NAMALWA (cell line): ENCODE data around the gene PLEKHO1.
A peak's percentile ranks its signal among the peaks of the same experiment; 100 is the strongest.

Experiments
- DNase-seq: peaks from one replicate; pipeline ENCODE4 v3.0.0-alpha.2; 2015; ENCODE audit warnings: low spot score

PLEKHO1 gene

DNA sequence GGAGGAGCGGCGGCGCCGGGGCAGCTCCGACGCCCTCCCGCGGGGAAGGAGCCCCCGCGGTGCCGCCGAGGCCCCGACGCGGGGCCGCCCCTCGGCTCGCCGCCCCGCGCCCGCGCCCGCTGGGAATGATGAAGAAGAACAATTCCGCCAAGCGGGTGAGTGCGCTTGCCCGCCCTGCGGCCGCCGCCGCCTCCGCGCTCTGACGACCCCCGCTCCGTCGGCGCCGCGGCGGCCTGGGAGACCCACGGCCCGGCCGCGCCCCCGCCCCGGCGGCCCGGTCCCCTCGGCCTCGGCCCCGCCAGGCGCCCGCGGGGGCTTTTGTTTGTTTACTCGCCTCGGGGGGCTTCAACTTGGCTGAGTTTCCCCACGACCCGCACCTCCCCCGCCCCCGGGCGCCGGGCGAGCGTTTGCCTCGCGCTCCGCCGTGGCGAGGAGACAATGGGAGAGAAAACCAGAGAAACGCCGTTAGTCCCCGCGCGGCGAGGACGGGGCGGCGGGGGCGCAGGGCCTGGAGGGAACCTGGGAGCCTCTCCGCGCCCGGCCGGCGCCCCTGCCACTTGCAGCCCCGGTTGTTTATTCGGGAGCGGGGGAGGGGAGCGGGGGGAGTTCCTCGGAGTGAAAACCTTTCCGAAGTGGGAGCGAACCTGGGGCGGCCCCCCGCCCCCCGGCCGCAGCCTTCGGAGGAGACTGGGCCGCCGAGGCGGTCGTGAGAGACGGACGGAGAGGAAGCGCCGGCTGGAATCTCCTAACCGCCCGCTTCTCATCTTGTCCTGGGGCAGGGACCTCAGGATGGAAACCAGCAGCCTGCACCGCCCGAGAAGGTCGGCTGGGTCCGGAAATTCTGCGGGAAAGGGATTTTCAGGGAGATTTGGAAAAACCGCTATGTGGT, 661 bp downstream of the PLEKHO1 start:
- DNase-seq = peak; percentile 33

GRCh38 chr1:150151291-150152181, 1.8 kb downstream of the PLEKHO1 start:
- peak; percentile 44 for DNase-seq

DNA sequence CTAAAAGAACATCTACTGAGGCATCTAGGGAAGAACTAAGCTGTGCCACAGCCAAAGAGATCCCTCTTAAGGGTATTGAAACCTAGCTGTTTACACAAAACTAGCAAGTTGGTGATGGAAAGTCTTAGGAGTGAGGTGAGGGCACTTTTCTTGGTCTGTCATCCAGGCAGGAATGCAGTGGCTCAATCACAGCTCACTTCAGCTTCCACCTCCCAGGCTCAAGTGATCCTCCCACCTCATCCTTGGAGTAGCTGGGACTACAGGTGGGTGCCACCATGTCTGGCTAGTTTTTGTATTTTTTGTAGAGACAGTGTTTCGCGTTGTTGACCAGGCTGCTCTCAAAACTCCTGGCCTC, 2.4 kb downstream of the PLEKHO1 start:
- peak; percentile 32 for DNase-seq

GRCh38 chr1:150152772-150153456, 3.2 kb downstream of the PLEKHO1 start:
- no peak for DNase-seq

DNA sequence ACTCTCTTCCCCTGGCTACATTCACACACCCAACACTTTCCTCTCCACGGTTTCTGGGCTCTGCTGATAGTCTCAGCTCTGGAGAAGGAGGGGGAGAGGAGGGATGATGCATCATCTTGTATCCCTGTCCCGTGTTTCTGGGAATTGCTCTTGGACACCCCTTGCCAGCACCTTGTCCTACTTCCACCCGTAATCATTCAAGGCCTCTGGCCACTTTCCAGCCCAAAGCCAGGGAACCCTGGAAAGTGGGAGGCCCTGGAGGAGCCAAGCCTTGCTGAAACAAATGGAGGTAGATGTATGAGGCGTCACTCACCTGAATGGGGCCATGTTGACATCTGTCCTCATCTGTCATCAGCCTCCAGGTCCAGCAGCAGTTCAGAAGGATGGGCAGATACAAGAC, 4.4 kb downstream of the PLEKHO1 start:
- no peak for DNase-seq

DNA sequence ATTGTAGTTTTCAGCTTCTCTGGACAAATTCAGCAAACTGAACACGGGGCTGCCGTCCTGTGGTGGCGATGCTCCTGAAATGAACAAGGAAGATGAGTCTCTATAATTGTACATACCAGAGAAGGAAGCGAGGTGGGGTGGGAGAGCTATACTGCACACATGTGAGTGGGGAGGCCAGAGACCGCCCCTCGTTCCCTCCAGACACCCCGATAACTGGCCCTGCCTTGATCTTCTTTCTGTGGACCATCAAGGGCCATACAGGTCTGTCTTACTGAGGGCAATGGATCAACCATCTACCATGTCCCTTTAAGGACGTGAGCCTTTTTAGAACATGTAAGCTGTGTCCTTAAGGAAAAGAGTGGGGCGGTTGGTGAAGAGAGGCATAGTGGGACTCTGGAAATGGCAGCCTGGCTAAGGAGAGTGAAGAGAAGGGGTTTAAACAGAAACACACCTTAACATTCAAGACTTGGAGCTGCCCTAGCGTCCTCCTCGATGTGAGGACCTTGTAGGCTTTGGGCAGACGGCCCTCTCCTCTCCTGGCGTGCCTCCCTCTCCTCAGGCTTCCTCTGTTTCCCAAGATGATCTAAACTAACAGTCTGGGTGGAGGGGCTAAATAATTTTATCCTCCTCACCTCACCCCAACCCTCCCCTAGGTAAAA, 5.8 kb downstream of the PLEKHO1 start:
- no peak for DNase-seq

GRCh38 chr1:150156868-150157603, 7.3 kb downstream of the PLEKHO1 start:
- DNase-seq = no peak

DNA sequence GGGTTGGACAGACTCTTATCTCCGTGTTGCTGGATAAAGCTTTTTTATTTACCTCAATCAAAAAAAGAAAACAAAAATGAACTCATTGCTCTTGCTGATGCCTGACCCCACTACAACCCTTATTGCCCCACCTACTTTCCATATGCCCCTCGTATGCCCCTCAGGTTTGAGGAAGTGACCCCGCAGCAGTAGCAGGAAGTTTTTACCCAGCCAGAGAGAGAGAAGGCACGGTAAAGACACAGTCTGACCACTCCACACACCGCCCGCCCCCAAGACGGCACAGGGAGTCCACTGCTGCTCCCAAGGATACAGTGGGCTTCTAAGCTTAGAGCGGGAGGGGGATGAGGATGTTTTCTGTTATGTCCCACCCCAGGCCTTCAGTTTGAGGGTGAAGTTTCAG, 9.8 kb downstream of the PLEKHO1 start:
- DNase-seq = peak; percentile 80

DNA sequence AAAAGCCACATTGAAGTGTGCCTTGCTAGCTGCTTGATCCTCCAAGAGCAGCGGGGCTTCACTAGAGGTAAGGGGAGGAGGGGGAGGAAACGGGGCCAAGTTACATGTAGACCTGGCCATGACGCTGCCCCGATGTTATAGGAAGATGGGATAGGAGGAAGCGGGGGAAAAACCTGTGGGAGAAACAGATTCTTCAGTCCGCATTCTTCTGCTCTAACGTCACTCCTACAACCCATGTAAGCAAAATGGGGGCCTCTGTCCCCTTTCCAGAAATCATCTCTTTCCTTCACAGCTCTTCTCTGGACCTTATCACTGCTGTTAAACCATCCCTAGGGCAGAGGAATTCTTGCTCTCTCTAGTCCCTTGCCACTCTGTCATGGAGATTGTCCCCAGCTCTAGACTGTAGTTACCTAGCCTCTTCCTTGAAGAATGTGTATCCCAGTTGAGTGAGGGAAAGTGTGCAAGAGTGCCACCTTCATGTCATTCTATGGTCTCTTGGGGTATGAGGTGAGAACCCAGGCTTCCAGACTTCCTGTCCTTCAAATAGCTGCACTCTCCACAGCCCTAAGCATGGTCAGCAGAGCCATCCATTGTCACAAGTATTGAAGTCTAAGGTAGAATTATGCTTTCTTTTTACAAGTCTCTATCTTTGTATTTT, 11.4 kb downstream of the PLEKHO1 start:
- DNase-seq = peak; percentile 44

DNA sequence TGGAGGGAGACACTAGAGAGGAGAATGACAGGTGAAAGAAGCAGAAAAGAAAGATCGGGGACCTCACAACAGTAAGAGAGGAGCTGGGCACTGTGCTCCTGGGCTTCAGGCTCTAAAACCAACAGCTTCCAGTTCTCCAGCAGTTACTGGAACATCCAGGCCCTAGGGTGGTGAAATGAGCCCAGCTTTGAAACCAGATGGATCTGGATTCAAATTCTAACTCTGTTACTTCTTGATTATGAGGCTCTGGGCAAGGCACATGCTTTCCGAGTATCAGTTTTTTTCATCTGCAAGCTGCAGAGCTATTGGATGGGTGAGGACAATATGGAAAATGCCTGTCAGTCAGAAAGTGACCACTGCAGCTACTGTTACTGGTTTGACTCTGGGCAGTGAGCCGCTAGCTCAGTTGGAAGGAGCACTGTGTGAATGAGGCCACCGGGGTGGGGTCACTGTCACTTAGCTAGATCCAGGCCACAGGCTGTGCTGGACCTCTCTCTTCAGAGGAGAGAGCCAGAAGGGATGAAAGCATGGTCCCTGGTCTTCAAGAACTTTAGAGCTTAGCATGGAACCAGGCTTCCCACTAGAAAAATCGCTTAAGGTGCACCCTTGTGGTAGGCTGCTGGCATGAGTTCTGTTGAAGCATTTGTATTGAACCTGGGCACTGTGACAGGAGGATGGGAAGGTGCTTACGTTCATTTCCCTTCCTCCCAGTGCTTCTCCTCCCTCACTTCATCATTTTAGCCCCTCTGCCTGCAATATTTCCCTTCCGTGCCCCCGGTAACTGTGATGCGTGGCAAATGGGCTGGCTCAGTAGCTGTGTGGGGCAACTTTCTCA, 12.2 kb downstream of the PLEKHO1 start:
- DNase-seq = peak; percentile 73

GRCh38 chr1:150162582-150162861, 12.8 kb downstream of the PLEKHO1 start:
- DNase-seq = no peak

GRCh38 chr1:150162862-150163706, 13.4 kb downstream of the PLEKHO1 start:
- peak; percentile 26 for DNase-seq

- no peak for DNase-seq
These were observed 14.5 kb downstream of the PLEKHO1 start for GRCh38 chr1:150164224-150164623.

DNA sequence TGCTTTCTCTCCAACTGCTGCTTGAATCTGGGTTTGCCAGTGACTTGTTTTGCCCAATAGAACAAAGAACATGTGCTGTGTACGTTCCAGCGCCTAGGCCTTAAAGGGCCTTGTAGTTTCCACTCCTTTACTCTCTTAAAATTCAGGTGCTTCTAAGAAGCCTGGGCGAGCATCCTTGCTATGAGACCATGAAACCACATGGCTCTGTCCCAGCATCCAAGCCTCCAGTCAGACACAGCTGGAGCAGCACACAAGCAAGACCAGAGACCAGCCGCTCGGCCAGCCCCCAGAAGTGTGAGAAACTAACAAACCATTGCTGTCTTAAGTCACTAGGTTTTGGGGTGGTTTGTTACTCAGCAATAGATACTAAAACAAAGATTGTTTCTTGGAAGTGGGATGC, 15.1 kb downstream of the PLEKHO1 start:
- DNase-seq = peak; percentile 32

DNA sequence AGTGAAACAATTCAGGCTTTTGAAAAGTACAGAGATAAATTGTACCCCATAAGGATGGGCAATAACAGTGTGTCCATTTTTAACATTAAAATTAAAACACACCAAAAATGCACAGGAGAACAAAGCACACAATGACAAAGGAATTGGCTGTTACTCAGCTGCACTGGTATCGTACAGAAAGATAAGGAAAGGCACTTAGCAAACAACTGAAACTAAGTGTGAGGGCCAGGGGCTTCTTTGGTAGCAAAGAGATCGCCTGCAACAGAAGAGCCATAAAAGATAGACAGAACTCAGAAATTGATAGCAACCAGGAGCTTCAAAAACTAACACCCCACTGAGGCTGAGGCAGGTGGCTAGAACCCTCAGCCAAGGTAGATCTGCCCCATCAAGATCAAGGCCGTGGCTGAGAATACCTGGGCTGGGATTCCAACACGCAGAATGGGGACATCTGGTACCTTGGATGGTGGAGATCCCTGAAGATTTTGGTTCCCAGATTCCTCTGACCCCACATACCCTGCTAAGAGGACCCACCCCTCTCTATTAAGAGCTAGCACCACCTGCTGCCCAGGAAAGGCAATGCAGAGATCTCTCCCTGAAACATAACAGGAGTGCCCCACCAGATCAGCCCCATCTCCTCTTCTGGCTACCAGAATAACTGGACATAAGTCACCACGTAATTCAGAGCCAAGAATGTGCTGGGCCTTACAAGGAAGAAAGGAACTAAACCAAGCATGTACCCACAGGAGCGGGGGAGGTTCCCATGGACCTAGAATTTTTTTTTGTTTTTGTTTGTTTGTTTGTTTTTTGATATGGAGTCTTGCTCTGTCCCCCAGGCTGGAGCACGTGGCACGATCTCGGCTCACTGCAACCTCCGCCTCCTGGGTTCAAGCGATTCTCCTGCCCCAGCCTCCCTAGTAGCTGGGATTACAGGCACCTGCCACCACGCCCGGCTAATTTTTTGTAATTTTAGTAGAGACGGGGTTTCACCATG, 16.2 kb downstream of the PLEKHO1 start:
- DNase-seq = peak; percentile 84

DNA sequence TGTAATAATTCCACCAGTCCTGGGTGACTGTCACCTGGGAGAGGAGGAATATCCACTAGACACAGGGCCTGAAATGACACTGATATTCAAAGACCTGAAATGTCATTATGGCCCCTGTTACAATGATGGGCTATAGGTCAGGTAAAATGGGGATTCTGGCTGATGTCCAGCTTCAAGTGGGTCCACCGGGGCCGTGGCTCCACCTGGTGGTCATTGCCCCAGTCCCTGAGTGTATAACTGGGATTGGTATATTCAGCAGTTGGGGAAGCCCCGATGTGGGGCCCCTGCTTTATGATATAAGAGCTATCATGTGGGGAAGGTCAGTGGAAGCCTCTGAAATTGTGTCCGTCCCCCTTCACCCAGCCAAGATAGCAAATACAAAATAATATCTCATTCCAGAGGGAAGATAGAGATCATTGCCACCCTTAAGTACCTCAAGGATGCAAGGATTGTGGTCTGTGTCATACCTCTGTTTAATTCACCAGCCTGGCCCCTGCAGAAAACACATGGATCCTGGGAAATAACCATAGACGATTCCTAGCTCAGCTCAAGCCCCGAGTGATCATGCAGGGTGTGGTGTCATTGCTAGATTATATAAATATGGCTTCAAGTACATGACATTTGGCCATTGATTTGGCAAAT, 19.4 kb downstream of the PLEKHO1 start:
- DNase-seq = peak; percentile 68

- DNase-seq = no peak
These were observed 22.1 kb downstream of the PLEKHO1 start for GRCh38 chr1:150171801-150172200.
